ENCODE data around the gene IFNL1.

GRCh38 chr19:39321832-39322176 is 25.6 kb downstream of the IFNL1 start:
- TF ChIP-seq CTCF (IDR thresholded peaks at IDR 0.05), result no peak
- TF ChIP-seq POLR2A (IDR thresholded peaks at IDR 0.05), result no peak
- no peak for TF ChIP-seq POLR2AphosphoS5 (IDR thresholded peaks at IDR 0.05; ENCODE audit: insufficient read depth in 1 of 2, low read depth in 1 of 2)

Data from vagina (tissue), 2 donors.